Common myeloid progenitor, CD34-positive (primary cell): ENCODE data around the gene SMOC2.

Experiments
- CTCF ChIA-PET: fragments of 350-600 bp; sonication (Branson Sonifier 250); formaldehyde crosslinking; loops from one replicate; lab custom pipeline; 2021; ENCODE audit warnings: antibody characterized with exemption; lab: Charles Lee
- POLR2A ChIA-PET: fragments of 350-600 bp; sonication (Branson Sonifier 250); formaldehyde crosslinking; loops from one replicate; lab custom pipeline; 2021; ENCODE audit warnings: antibody characterized with exemption; lab: Charles Lee
- DNase-seq, 3 donors: peaks; one replicate each; pipeline versions ENCODE4 v3.0.0 to v3.0.0-alpha.2; 2013
- H3K27ac ChIP-seq, 2 experiments: 1 replicate in 1 of 2; 2 replicates in 1 of 2; pipeline ENCODE4 v1.7.0; 2013; ENCODE audit warnings: inconsistent platforms in 2 of 2, low read length in 2 of 2, mild to moderate bottlenecking in 2 of 2, low read depth in 1 of 2, moderate library complexity in 1 of 2; ENCODE audit not compliant: severe bottlenecking in 2 of 2, insufficient read depth in 1 of 2, poor library complexity in 1 of 2
- H3K27me3 ChIP-seq, 5 experiments: replicated peaks in 2 of 5; 1 replicate in 3 of 5; 2 replicates in 2 of 5; pipeline versions ENCODE4 v1.6.1 to v1.7.0; 2013; ENCODE audit warnings: low read length in 4 of 5, mild to moderate bottlenecking in 2 of 5, moderate library complexity in 2 of 5, inconsistent platforms in 1 of 5; ENCODE audit not compliant: insufficient read depth in 5 of 5, control insufficient read depth in 4 of 5
- H3K36me3 ChIP-seq, 4 experiments: 1 replicate in 2 of 4; 2 replicates in 2 of 4; pipeline versions ENCODE4 v1.6.1 to v1.7.0; 2013; ENCODE audit warnings: low read length in 3 of 4, control low read depth in 1 of 4, mild to moderate bottlenecking in 1 of 4; ENCODE audit not compliant: control insufficient read depth in 4 of 4, insufficient read depth in 4 of 4
- H3K4me1 ChIP-seq, 4 experiments: 1 replicate in 3 of 4; 2 replicates in 1 of 4; pipeline versions ENCODE4 v1.6.1 to v1.7.1; 2013; ENCODE audit warnings: low read length in 3 of 4, mild to moderate bottlenecking in 3 of 4, control low read depth in 1 of 4, inconsistent platforms in 1 of 4, moderate library complexity in 1 of 4; ENCODE audit not compliant: control insufficient read depth in 4 of 4, insufficient read depth in 4 of 4; ENCODE audit errors: control extremely low read depth in 1 of 4
- H3K4me3 ChIP-seq, 7 experiments: 1 replicate in 4 of 7; 2 replicates in 3 of 7; pipeline versions ENCODE4 v1.5.1 to v1.7.0; 2013; ENCODE audit warnings: mild to moderate bottlenecking in 7 of 7, low read length in 6 of 7, moderate library complexity in 6 of 7, inconsistent platforms in 2 of 7, low read depth in 2 of 7, control low read depth in 1 of 7; ENCODE audit not compliant: insufficient read depth in 4 of 7, control insufficient read depth in 1 of 7; ENCODE audit errors: extremely low read depth in 1 of 7
- H3K9me3 ChIP-seq, 5 experiments: 1 replicate in 4 of 5; 2 replicates in 1 of 5; pipeline versions ENCODE4 v1.6.1 to v1.7.1; 2013; ENCODE audit warnings: low read length in 4 of 5, mild to moderate bottlenecking in 2 of 5, inconsistent platforms in 1 of 5, low read depth in 1 of 5, moderate library complexity in 1 of 5; ENCODE audit not compliant: control insufficient read depth in 4 of 5, insufficient read depth in 2 of 5; ENCODE audit errors: control extremely low read depth in 1 of 5
- WGBS: methylation state at CpG from one replicate; pipeline ENCODE4 v1.1.5; 2013; ENCODE audit not compliant: insufficient coverage; 5-methylcytosine and 5-hydroxymethylcytosine counted together

The SMOC2 gene

GRCh38 chr6:168715643-168716481, 274.9 kb downstream of the SMOC2 start:
- no peak overlapping the region for H3K27ac ChIP-seq
- no peaks in the 10 kb centered on the region for H3K9me3 ChIP-seq
- CTCF ChIA-PET, result no interaction called here
- no peak overlapping the region for H3K4me3 ChIP-seq
- H3K27me3 ChIP-seq, result peaks cover 0 to 3% (median 0%) of the 10 kb centered on the region in 5 experiments
- H3K4me1 ChIP-seq, result no peaks in the 10 kb centered on the region
- WGBS, result 98% methylated on average over 9 of the region's 11 CpGs
- POLR2A ChIA-PET, result no interaction called here
- no peaks in the 10 kb centered on the region for H3K36me3 ChIP-seq
- DNase-seq, result peak in 2 of 3 donors; percentile 13 to 16

GRCh38 chr6:168716581-168716980, 275.6 kb downstream of the SMOC2 start:
- Histone ChIP-seq H3K4me3 (no peak overlapping the region), H3K36me3 (no peaks in the 10 kb centered on the region), H3K9me3 (peaks cover 0 to under 1% (median 0%) of the 10 kb centered on the region in 5 experiments), H3K27me3 (peaks cover 0 to 3% (median 0%) of the 10 kb centered on the region in 5 experiments), H3K27ac (no peak overlapping the region), H3K4me1 (no peaks in the 10 kb centered on the region)
- no peak for DNase-seq
- POLR2A ChIA-PET, result no interaction called here
- WGBS, result 96% methylated on average over 6 of the region's 7 CpGs
- CTCF ChIA-PET, result no interaction called here

- ChIA-PET POLR2A (no interaction called here), CTCF (no interaction called here)
- Histone ChIP-seq H3K4me3 (no peak overlapping the region), H3K27me3 (no peaks in the 10 kb centered on the region), H3K4me1 (no peaks in the 10 kb centered on the region), H3K36me3 (no peaks in the 10 kb centered on the region), H3K9me3 (peaks cover 0 to 2% (median 0%) of the 10 kb centered on the region in 5 experiments), H3K27ac (no peak overlapping the region)
- 94% methylated on average over 20 of the region's 22 CpGs for WGBS
- no peak for DNase-seq
Observed at GRCh38 chr6:168717491-168717890, 276.5 kb downstream of the SMOC2 start.
